ENCODE results near the gene RAG1.

GRCh38 chr11:36608491-36609199 is 40.8 kb downstream of the RAG1 start:
- TF ChIP-seq TAF1 (IDR thresholded peaks at IDR 0.05; ENCODE audit: borderline replicate concordance, low read depth, low read length) (no peak), POLR2AphosphoS5 (IDR thresholded peaks at IDR 0.05; ENCODE audit: low read depth, low read length) (no peak), POLR2A (IDR thresholded peaks at IDR 0.05; ENCODE audit: low read depth, low read length) (no peak)
